GM12878 (cell line): ENCODE results near the gene ZNF69. TPM values are rescaled to one million over a fixed set of nuclear protein-coding genes. Genes with fewer than 3 reads are reported as not detected.

Experiments used
- ATAC-seq: fragments of 200-7000 bp; cut with Tn5 transposase; 3 replicates; pipeline ENCODE4 v1.9.1; 2020; ENCODE audit warnings: mild to moderate bottlenecking, moderate library complexity
- BruUV-seq: library from RNA; stranded (reverse); fragments of 400-500 nt; replicated peaks from 2 replicates; lab custom pipeline; 2021; lab: Mats Ljungman, UMichigan
- CTCF ChIA-PET: fragments of 300-600 bp; sonication (Branson Sonifier 250); formaldehyde crosslinking; extraction: SDS; loops from one replicate; lab custom pipeline; 2021; ENCODE audit warnings: inconsistent platforms; lab: Yijun Ruan, JAX
- POLR2A ChIA-PET: fragments of 350-600 bp; formaldehyde crosslinking; extraction: SDS; loops from one replicate; lab custom pipeline; 2021; ENCODE audit warnings: inconsistent platforms; lab: Charles Lee
- RAD21 ChIA-PET: fragments of 300-600 bp; sonication (Branson Sonifier 250); formaldehyde crosslinking; loops from one replicate; lab custom pipeline; 2023; ENCODE audit warnings: antibody characterized with exemption; ENCODE audit not compliant: unreplicated experiment; lab: Charles Lee
- SMC1A ChIA-PET: fragments of 300-600 bp; sonication (Branson Sonifier 250); formaldehyde crosslinking; loops from one replicate; lab custom pipeline; 2023; ENCODE audit not compliant: unreplicated experiment, uncharacterized antibody; lab: Charles Lee
- DNase-seq: peaks from one replicate; pipeline ENCODE4 v3.0.0-alpha.2; 2011; ENCODE audit warnings: low read depth, low spot score
- FAIRE-seq: peaks from 3 replicates; lab custom pipeline; 2011; peaks lifted over from hg19 to GRCh38; lab: Jason Lieb, UNC
- H2AFZ ChIP-seq: 2 replicates; pipeline ENCODE4 v1.6.0; 2011; ENCODE audit warnings: low read depth, low read length, control low read depth; ENCODE audit not compliant: control insufficient read depth
- H3K27ac ChIP-seq: 2 replicates; pipeline ENCODE4 v1.5.1; 2011; ENCODE audit warnings: control low read depth; ENCODE audit not compliant: control insufficient read depth, insufficient read depth
- H3K27me3 ChIP-seq, 2 experiments: replicated peaks in 1 of 2; 2 replicates each; pipeline versions ENCODE4 v1.6.0 to v1.6.1; 2011; ENCODE audit warnings: low read length in 1 of 2; ENCODE audit not compliant: control insufficient read depth in 2 of 2, insufficient read depth in 2 of 2
- H3K36me3 ChIP-seq, 2 experiments: 2 replicates each; pipeline ENCODE4 v1.5.1; 2011; ENCODE audit warnings: low read length in 1 of 2; ENCODE audit not compliant: control insufficient read depth in 2 of 2, insufficient read depth in 2 of 2
- H3K4me1 ChIP-seq: 2 replicates; pipeline ENCODE4 v1.6.1; 2011; ENCODE audit warnings: mild to moderate bottlenecking, low read length, moderate library complexity, mixed read lengths; ENCODE audit not compliant: control insufficient read depth, insufficient read depth
- H3K4me2 ChIP-seq: 2 replicates; pipeline ENCODE4 v1.6.0; 2011; ENCODE audit warnings: control low read depth; ENCODE audit not compliant: control insufficient read depth, insufficient read depth
- H3K4me3 ChIP-seq: fragments of 200-600 bp; sonication (generic); 2 replicates; pipeline ENCODE4 v1.5.1; 2016
- H3K79me2 ChIP-seq: 2 replicates; pipeline ENCODE4 v1.6.0; 2011; ENCODE audit warnings: low read length; ENCODE audit not compliant: control insufficient read depth, insufficient read depth
- H3K9ac ChIP-seq: 2 replicates; pipeline ENCODE4 v1.8.0; 2011; ENCODE audit warnings: low read length, control low read depth, mixed read lengths; ENCODE audit not compliant: control insufficient read depth, insufficient read depth
- H3K9me3 ChIP-seq: replicated peaks from 3 replicates; pipeline ENCODE4 v1.5.1; 2011; ENCODE audit warnings: mild to moderate bottlenecking, low read length; ENCODE audit not compliant: control insufficient read depth, insufficient read depth
- H4K20me1 ChIP-seq: 2 replicates; pipeline ENCODE4 v1.6.0; 2011; ENCODE audit not compliant: control insufficient read depth, insufficient read depth
- EP300 ChIP-seq, 2 experiments: fragments of 150-350 bp in 1 of 2; IDR thresholded peaks; 2 replicates each; pipeline ENCODE4 v1.6.1; 2011 to 2012; ENCODE audit warnings: low read depth in 2 of 2, low read length in 2 of 2, borderline replicate concordance in 1 of 2, improper control_type of control experiment in 1 of 2, inconsistent platforms in 1 of 2; ENCODE audit not compliant: control insufficient read depth in 1 of 2
- HCFC1 ChIP-seq: fragments of 150-350 bp; IDR thresholded peaks from 2 replicates; pipeline ENCODE4 v1.6.1; 2014; ENCODE audit warnings: low read length
- IRF4 ChIP-seq: IDR thresholded peaks from 2 replicates; pipeline ENCODE4 v1.6.1; 2011; ENCODE audit warnings: low read depth, low read length
- TCF3 ChIP-seq: IDR thresholded peaks from 2 replicates; pipeline ENCODE4 v1.6.1; 2012; ENCODE audit warnings: low read depth, mild to moderate bottlenecking, low read length, borderline replicate concordance; ENCODE audit not compliant: insufficient read depth
- WRNIP1 ChIP-seq: IDR thresholded peaks from 2 replicates; pipeline ENCODE4 v1.6.1; 2011; ENCODE audit warnings: low read depth, low read length, improper control_type of control experiment, borderline replicate concordance
- ZBED1 ChIP-seq: IDR thresholded peaks from 2 replicates; pipeline ENCODE4 v1.6.1; 2016; ENCODE audit warnings: borderline replicate concordance
- WGBS: methylation state at CpG from one replicate; pipeline ENCODE4 v1.1.6; 2016; ENCODE audit warnings: low lambda C conversion rate; ENCODE audit not compliant: insufficient replicate concordance, insufficient coverage; ENCODE audit errors: missing lambda C conversion rate; 5-methylcytosine and 5-hydroxymethylcytosine counted together
- in situ Hi-C: fragments of 300-500 bp; cut with MboI; formaldehyde crosslinking; loops from 9 replicates; pipeline ENCODE4 v1.14.3; 2018; ENCODE audit warnings: mixed read lengths
- intact Hi-C: fragments of 100-400 bp; cut with micrococcal nuclease; formaldehyde crosslinking; loops from one replicate; pipeline ENCODE4 v1.14.2; 2022; ENCODE audit not compliant: unreplicated experiment
- polyA plus RNA-seq, 11 experiments: library from polyadenylated mRNA; depleted of rRNA in 4 of 11; unstranded in 6 of 11; stranded (reverse) in 5 of 11; fragments of >200 nt; fragmentation: Nextera tagmentation in 4 of 11; fragmentation: Illumina TruSeq in 1 of 11; extraction: Ambion mirVana in 4 of 11; extraction: Trizol in 1 of 11; gene quantifications; 1 replicate in 1 of 11; 2 replicates in 10 of 11; pipeline versions ENCODE4 v1.2.1 to v1.2.3, GENCODE V29; 2011 to 2016; ENCODE audit warnings: inconsistent platforms in 2 of 11, missing spikeins in 2 of 11, low read depth in 1 of 11
- total RNA-seq, 4 experiments: library from RNA; depleted of rRNA in 3 of 4; stranded (reverse); fragments of >200 nt in 3 of 4; fragmentation: Illumina TruSeq in 1 of 4; extraction: Trizol in 1 of 4; gene quantifications; 2 replicates each; pipeline versions ENCODE4 v1.2.1 to v1.2.3, GENCODE V29; 2013 to 2021
- TF ChIP-seq, protein P1 (sequence below), 3 experiments: IDR thresholded peaks in 2 of 3; conservative IDR thresholded peaks in 1 of 3; 2 replicates each; pipeline ENCODE4 v1.5.1; 2011; ENCODE audit warnings: low read depth in 3 of 3, low read length in 3 of 3, mild to moderate bottlenecking in 3 of 3, control low read depth in 2 of 3, moderate library complexity in 2 of 3, inconsistent platforms in 1 of 3, mixed read lengths in 1 of 3; ENCODE audit not compliant: control insufficient read depth in 2 of 3, insufficient read depth in 1 of 3; ENCODE audit errors: extremely low read depth in 1 of 3
- TF ChIP-seq, protein P2 (sequence below): IDR thresholded peaks from 2 replicates; pipeline ENCODE4 v1.6.1; 2012; ENCODE audit warnings: low read depth, low read length, improper control_type of control experiment
- TF ChIP-seq, protein P3 (sequence below): fragments of 450-650 bp; IDR thresholded peaks from 2 replicates; pipeline ENCODE4 v1.6.1; 2017; ENCODE audit warnings: mild to moderate bottlenecking, moderate library complexity

ZNF69 gene
- total and polyA plus RNA-seq, 10 of the 15 experiments (the other 5 are each of a cell fraction or from before 2014, with no cell fraction given): 0.15 to 0.63 (median 0.49) TPM

DNA sequence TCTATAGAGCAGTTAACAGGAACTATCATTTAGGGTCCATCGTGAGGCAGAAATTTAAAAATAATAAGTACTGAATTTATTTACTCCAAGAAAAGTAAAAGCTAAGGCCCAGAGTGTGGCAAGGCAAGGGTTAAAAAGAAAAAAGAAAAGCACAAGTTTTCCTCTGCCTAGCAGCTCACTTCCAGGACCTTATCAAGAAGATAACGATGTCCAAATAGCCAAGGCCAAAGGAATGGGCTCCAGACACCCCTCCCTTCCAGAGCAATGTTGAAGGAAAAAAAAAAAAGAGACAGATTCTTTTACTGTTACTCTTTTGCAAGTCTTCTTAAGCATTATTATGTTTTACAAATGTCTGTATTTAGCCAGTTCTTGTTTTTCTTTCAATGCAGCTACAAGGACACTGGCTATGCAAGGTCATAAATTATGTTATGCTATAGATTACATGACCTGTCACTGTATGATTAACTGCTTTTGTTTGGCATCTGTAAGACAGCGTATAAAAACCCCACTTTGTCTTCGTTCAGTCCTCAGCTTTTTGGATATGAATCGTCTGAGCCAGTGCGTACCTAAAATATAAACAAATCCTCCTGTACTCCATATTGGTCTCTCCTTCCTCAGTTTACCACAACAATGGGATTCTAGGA lies 34.4 kb downstream of the ZNF69 start:
- CTCF ChIA-PET: interaction anchor here (0.6 to 6.0 kb wide), 13 partner anchors 39 to 562 kb away, joined by 3 to 181 read pairs (median 17); partner anchors contain the start of genes ZNF20, ZNF491, ZNF709 and ZNF763
- H3K27ac ChIP-seq: no peak overlapping the region
- in situ Hi-C loops (loop anchor here (5.0 kb wide), 1 partner anchor 220 kb away; the partner anchor contains the start of gene ZNF20), intact Hi-C loops (loop anchor here (5.0 to 10.0 kb wide), 3 partner anchors 125 to 357 kb away; partner anchors contain the start of genes ZNF491 and ZNF878)
- no peak overlapping the region for H3K4me3 ChIP-seq
- POLR2A ChIA-PET: interaction anchor here (0.7 to 3.4 kb wide), 2 partner anchors 66 to 360 kb away, joined by 4 to 37 read pairs; no protein-coding TSS in a partner anchor
- SMC1A ChIA-PET: interaction anchor here (0.6 to 8.0 kb wide), 12 partner anchors 38 to 532 kb away, joined by 3 to 133 read pairs (median 5); partner anchors contain the start of genes ZNF20, ZNF491, ZNF563 and ZNF763
- no peaks in the 10 kb centered on the region for H3K27me3 ChIP-seq
- no peaks in the 10 kb centered on the region; the same call in 2 of the 3 replicates for H3K9me3 ChIP-seq
- no peaks in the 10 kb centered on the region for H4K20me1 ChIP-seq
- no peak overlapping the region for H2AFZ ChIP-seq
- no peak for DNase-seq
- RAD21 ChIA-PET: interaction anchor here (0.7 to 4.1 kb wide), 5 partner anchors 42 to 219 kb away, joined by 3 to 55 read pairs (median 36); partner anchors contain the start of genes ZNF20, ZNF491 and ZNF763
- BruUV-seq: no TSS peak
- FAIRE-seq: no peak
- H3K4me2 ChIP-seq: no peak overlapping the region
- no peak overlapping the region for H3K9ac ChIP-seq
- peaks cover 3% of the 10 kb centered on the region; the same call in 1 of the 2 replicates for H3K4me1 ChIP-seq
- WGBS: 49% methylated on average over 6 of the region's 6 CpGs
- TF ChIP-seq, protein P1, sequence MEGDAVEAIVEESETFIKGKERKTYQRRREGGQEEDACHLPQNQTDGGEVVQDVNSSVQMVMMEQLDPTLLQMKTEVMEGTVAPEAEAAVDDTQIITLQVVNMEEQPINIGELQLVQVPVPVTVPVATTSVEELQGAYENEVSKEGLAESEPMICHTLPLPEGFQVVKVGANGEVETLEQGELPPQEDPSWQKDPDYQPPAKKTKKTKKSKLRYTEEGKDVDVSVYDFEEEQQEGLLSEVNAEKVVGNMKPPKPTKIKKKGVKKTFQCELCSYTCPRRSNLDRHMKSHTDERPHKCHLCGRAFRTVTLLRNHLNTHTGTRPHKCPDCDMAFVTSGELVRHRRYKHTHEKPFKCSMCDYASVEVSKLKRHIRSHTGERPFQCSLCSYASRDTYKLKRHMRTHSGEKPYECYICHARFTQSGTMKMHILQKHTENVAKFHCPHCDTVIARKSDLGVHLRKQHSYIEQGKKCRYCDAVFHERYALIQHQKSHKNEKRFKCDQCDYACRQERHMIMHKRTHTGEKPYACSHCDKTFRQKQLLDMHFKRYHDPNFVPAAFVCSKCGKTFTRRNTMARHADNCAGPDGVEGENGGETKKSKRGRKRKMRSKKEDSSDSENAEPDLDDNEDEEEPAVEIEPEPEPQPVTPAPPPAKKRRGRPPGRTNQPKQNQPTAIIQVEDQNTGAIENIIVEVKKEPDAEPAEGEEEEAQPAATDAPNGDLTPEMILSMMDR (IDR thresholded peaks at IDR 0.05 in 2 of 3, conservative IDR thresholded peaks at IDR 0.05 in 1 of 3; ENCODE audit: control insufficient read depth in 2 of 3, extremely low read depth in 1 of 3, insufficient read depth in 1 of 3, low read depth in 3 of 3, low read length in 3 of 3): no peak
- TF ChIP-seq ZBED1 (no peak), HCFC1 (no peak), WRNIP1 (no peak), EP300 (IDR thresholded peaks at IDR 0.05; ENCODE audit: borderline replicate concordance in 1 of 2, control insufficient read depth in 1 of 2, low read depth in 2 of 2, low read length in 2 of 2) (no peak), TCF3 (no peak), IRF4 (no peak)
- TF ChIP-seq, protein P2, sequence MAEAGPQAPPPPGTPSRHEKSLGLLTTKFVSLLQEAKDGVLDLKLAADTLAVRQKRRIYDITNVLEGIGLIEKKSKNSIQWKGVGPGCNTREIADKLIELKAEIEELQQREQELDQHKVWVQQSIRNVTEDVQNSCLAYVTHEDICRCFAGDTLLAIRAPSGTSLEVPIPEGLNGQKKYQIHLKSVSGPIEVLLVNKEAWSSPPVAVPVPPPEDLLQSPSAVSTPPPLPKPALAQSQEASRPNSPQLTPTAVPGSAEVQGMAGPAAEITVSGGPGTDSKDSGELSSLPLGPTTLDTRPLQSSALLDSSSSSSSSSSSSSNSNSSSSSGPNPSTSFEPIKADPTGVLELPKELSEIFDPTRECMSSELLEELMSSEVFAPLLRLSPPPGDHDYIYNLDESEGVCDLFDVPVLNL: no peak
- TF ChIP-seq, protein P3, sequence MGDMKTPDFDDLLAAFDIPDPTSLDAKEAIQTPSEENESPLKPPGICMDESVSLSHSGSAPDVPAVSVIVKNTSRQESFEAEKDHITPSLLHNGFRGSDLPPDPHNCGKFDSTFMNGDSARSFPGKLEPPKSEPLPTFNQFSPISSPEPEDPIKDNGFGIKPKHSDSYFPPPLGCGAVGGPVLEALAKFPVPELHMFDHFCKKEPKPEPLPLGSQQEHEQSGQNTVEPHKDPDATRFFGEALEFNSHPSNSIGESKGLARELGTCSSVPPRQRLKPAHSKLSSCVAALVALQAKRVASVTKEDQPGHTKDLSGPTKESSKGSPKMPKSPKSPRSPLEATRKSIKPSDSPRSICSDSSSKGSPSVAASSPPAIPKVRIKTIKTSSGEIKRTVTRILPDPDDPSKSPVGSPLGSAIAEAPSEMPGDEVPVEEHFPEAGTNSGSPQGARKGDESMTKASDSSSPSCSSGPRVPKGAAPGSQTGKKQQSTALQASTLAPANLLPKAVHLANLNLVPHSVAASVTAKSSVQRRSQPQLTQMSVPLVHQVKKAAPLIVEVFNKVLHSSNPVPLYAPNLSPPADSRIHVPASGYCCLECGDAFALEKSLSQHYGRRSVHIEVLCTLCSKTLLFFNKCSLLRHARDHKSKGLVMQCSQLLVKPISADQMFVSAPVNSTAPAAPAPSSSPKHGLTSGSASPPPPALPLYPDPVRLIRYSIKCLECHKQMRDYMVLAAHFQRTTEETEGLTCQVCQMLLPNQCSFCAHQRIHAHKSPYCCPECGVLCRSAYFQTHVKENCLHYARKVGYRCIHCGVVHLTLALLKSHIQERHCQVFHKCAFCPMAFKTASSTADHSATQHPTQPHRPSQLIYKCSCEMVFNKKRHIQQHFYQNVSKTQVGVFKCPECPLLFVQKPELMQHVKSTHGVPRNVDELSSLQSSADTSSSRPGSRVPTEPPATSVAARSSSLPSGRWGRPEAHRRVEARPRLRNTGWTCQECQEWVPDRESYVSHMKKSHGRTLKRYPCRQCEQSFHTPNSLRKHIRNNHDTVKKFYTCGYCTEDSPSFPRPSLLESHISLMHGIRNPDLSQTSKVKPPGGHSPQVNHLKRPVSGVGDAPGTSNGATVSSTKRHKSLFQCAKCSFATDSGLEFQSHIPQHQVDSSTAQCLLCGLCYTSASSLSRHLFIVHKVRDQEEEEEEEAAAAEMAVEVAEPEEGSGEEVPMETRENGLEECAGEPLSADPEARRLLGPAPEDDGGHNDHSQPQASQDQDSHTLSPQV: no peak
- no peak for ATAC-seq
- H3K79me2 ChIP-seq: peaks cover 17% of the 10 kb centered on the region
- no peaks in the 10 kb centered on the region for H3K36me3 ChIP-seq
